ENCODE results near the gene HJV. TPM values are rescaled to one million over a fixed set of nuclear protein-coding genes. Genes with fewer than 3 reads are reported as not detected.

Gene HJV
- total RNA-seq, 2 donors from 2014 or later: not detected

DNA sequence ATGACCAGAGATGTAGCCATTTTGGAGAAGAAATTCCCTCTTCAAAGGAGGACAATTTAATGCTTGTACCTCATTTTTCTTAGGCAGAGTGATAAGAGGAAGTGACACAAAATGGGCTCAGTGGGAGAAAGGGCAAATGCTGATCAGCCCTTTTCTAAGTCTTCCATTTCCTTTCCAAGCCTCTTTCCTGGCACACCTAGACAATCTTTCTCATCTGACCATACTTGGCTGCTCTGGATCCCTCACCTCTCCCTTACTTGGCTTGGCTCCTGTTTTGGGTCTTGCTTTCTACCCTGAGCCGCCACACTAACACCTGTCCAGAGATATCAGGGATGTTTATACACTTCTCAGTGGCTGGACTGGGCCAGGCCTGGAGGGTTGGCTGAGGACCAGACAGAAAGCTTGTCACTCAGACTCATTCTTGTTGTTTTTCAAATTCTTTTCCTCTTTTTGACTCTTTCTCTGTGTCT, 38.3 kb downstream of the HJV start:
- Histone ChIP-seq H3K4me3 (no peak overlapping the region), H3K9me3 (no peaks in the 10 kb centered on the region), H3K4me1 (peaks cover 98% of the 10 kb centered on the region), H3K27ac (peak overlapping the region; percentile 72 to 90 (median 85)), H3K27me3 (no peaks in the 10 kb centered on the region), H3K36me3 (replicated peaks in 1 of 2; ENCODE audit: insufficient read depth in 1 of 2, low read depth in 2 of 2) (no peaks in the 10 kb centered on the region)
- TF ChIP-seq POLR2A (IDR thresholded peaks at IDR 0.05): peak in 2 of 3 donors; percentile 57 to 59
- TF ChIP-seq, protein P1, sequence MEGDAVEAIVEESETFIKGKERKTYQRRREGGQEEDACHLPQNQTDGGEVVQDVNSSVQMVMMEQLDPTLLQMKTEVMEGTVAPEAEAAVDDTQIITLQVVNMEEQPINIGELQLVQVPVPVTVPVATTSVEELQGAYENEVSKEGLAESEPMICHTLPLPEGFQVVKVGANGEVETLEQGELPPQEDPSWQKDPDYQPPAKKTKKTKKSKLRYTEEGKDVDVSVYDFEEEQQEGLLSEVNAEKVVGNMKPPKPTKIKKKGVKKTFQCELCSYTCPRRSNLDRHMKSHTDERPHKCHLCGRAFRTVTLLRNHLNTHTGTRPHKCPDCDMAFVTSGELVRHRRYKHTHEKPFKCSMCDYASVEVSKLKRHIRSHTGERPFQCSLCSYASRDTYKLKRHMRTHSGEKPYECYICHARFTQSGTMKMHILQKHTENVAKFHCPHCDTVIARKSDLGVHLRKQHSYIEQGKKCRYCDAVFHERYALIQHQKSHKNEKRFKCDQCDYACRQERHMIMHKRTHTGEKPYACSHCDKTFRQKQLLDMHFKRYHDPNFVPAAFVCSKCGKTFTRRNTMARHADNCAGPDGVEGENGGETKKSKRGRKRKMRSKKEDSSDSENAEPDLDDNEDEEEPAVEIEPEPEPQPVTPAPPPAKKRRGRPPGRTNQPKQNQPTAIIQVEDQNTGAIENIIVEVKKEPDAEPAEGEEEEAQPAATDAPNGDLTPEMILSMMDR (IDR thresholded peaks at IDR 0.05): no peak
- ATAC-seq: peak; percentile 68
- 15 to 30% methylated on average over 1 of the region's 1 CpG for WGBS, 2 donors
- intact Hi-C loops (cut with DNase I): no loop called here
- peak; percentile 79 to 91 (median 89) for DNase-seq

GRCh38 chr1:145982010-145982723, 39.4 kb downstream of the HJV start:
- DNase-seq (peak in 1 of 4 donors; percentile 21), ATAC-seq (no peak)
- Histone ChIP-seq H3K4me1 (peaks cover 99% of the 10 kb centered on the region), H3K9me3 (no peaks in the 10 kb centered on the region), H3K27ac (peak overlapping the region; percentile 72 to 90 (median 85)), H3K4me3 (no peak overlapping the region), H3K36me3 (replicated peaks in 1 of 2; ENCODE audit: insufficient read depth in 1 of 2, low read depth in 2 of 2) (no peaks in the 10 kb centered on the region), H3K27me3 (no peaks in the 10 kb centered on the region)
- intact Hi-C loops (cut with DNase I): no loop called here
- TF ChIP-seq, protein P1 (IDR thresholded peaks at IDR 0.05): no peak
- no peak for TF ChIP-seq POLR2A (IDR thresholded peaks at IDR 0.05)
- WGBS, 2 donors: 72 to 73% methylated on average over 6 of the region's 6 CpGs

- DNase-seq (peak in 2 of 4 donors; percentile 35 to 47), ATAC-seq (no peak)
- Histone ChIP-seq H3K27ac (peak overlapping the region; percentile 72 to 90 (median 82)), H3K27me3 (no peaks in the 10 kb centered on the region), H3K4me3 (no peak overlapping the region), H3K36me3 (replicated peaks in 1 of 2; ENCODE audit: insufficient read depth in 1 of 2, low read depth in 2 of 2) (no peaks in the 10 kb centered on the region), H3K9me3 (no peaks in the 10 kb centered on the region), H3K4me1 (peaks cover 83% of the 10 kb centered on the region)
- intact Hi-C loops (cut with DNase I): no loop called here
- TF ChIP-seq POLR2A (IDR thresholded peaks at IDR 0.05): no peak
- TF ChIP-seq, protein P1 (IDR thresholded peaks at IDR 0.05): no peak
- 31 to 38% methylated on average over 1 of the region's 1 CpG for WGBS, 2 donors
Measured at GRCh38 chr1:145980457-145980994, 41.0 kb downstream of the HJV start.

DNA sequence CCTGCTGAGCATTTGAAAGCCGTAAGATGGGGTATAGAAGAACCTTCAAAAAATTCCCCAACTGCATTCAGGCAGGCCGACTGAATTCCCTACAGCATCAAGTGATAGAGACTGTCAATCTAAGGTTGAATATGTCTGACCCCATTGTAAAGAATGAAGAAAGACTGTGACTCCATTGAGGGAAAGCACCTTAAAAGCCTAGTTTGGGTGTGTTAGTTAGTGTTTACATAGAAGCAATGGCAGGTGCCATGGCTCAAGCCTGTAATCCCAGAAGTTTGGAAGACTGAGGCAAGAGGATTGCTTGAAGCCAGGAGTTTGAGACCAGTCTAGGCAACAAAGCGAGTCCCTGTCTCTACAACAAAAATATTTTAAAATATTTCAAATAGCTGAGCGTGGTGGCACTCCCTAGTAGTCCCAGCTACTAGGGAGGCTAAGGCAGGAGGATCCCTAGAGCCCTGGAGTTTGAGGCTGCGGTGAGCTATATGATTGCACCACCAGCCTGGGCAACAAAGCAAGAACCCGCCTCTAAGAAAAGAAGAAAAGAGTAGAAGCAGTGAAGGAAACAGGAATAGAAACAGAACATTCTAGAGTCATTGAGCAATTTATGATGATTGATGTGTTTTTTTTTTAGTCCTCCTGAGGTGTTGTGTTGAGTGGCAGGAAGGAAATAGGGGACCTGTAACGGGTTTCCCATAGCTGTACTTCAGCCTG, 41.6 kb downstream of the HJV start:
- H3K36me3 ChIP-seq (replicated peaks in 1 of 2; ENCODE audit: insufficient read depth in 1 of 2, low read depth in 2 of 2): no peaks in the 10 kb centered on the region
- no peak for TF ChIP-seq POLR2A (IDR thresholded peaks at IDR 0.05)
- H3K4me3 ChIP-seq: no peak overlapping the region
- intact Hi-C loops (cut with DNase I): no loop called here
- DNase-seq (peak in 1 of 4 donors; percentile 21), ATAC-seq (no peak)
- peak overlapping the region; percentile 72 to 90 (median 82) for H3K27ac ChIP-seq
- no peaks in the 10 kb centered on the region for H3K27me3 ChIP-seq
- 61 to 62% methylated on average over 7 of the region's 7 CpGs for WGBS, 2 donors
- no peaks in the 10 kb centered on the region for H3K9me3 ChIP-seq
- peaks cover 77% of the 10 kb centered on the region for H3K4me1 ChIP-seq
